NB4 (cell line): ENCODE results near the gene TOGARAM2.

Experiments used
- POLR2A ChIP-seq: IDR thresholded peaks from 2 replicates; pipeline ENCODE4 v1.6.1; 2011; ENCODE audit warnings: mild to moderate bottlenecking; ENCODE audit not compliant: insufficient read length; ENCODE audit errors: extremely low read depth
- TF ChIP-seq, protein P1 (sequence below): IDR thresholded peaks from one replicate; pipeline ENCODE4 v1.5.1; 2012; ENCODE audit warnings: low read depth, low read length

- TF ChIP-seq POLR2A = no peak
- TF ChIP-seq, protein P1, sequence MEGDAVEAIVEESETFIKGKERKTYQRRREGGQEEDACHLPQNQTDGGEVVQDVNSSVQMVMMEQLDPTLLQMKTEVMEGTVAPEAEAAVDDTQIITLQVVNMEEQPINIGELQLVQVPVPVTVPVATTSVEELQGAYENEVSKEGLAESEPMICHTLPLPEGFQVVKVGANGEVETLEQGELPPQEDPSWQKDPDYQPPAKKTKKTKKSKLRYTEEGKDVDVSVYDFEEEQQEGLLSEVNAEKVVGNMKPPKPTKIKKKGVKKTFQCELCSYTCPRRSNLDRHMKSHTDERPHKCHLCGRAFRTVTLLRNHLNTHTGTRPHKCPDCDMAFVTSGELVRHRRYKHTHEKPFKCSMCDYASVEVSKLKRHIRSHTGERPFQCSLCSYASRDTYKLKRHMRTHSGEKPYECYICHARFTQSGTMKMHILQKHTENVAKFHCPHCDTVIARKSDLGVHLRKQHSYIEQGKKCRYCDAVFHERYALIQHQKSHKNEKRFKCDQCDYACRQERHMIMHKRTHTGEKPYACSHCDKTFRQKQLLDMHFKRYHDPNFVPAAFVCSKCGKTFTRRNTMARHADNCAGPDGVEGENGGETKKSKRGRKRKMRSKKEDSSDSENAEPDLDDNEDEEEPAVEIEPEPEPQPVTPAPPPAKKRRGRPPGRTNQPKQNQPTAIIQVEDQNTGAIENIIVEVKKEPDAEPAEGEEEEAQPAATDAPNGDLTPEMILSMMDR = no peak
Observed at GRCh38 chr2:29009270-29009669, 28.2 kb downstream of the TOGARAM2 start.
